Liver (tissue), 9 donors: Measurements from ENCODE around the gene PRAMEF1. TPM values are rescaled to one million over a fixed set of nuclear protein-coding genes. Genes with fewer than 3 reads are reported as not detected.

Experiments
- DNase-seq: peaks from one replicate; pipeline ENCODE4 v3.0.0-alpha.2; 2017; ENCODE audit warnings: low spot score
- H3K27ac ChIP-seq, 2 donors: one replicate each; pipeline ENCODE4 v1.7.0; 2013; ENCODE audit warnings: inconsistent platforms in 2 of 2, low read length in 2 of 2, control low read depth in 1 of 2, low read depth in 1 of 2, mild to moderate bottlenecking in 1 of 2
- H3K27me3 ChIP-seq, 4 donors: one replicate each; pipeline versions ENCODE4 v1.6.1 to v1.7.0; 2013; ENCODE audit warnings: low read length in 3 of 4, inconsistent platforms in 1 of 4, mild to moderate bottlenecking in 1 of 4, moderate library complexity in 1 of 4; ENCODE audit not compliant: control insufficient read depth in 4 of 4, insufficient read depth in 4 of 4
- H3K36me3 ChIP-seq, 4 donors: one replicate each; pipeline versions ENCODE4 v1.6.1 to v1.7.0; 2013; ENCODE audit warnings: low read length in 3 of 4, mild to moderate bottlenecking in 3 of 4, low read depth in 1 of 4, moderate library complexity in 1 of 4; ENCODE audit not compliant: control insufficient read depth in 4 of 4, insufficient read depth in 3 of 4
- H3K4me1 ChIP-seq, 4 donors: one replicate each; pipeline versions ENCODE4 v1.6.1 to v1.7.0; 2013; ENCODE audit warnings: low read length in 3 of 4, mild to moderate bottlenecking in 3 of 4, moderate library complexity in 1 of 4; ENCODE audit not compliant: control insufficient read depth in 4 of 4, insufficient read depth in 4 of 4
- H3K4me3 ChIP-seq, 3 donors: one replicate each; pipeline versions ENCODE4 v1.6.1 to v1.7.0; 2013; ENCODE audit warnings: low read length in 3 of 3, control low read depth in 1 of 3, low read depth in 1 of 3, mild to moderate bottlenecking in 1 of 3
- H3K9ac ChIP-seq, 2 donors: one replicate each; pipeline ENCODE4 v1.7.0; 2013; ENCODE audit warnings: low read length in 2 of 2, mild to moderate bottlenecking in 2 of 2, moderate library complexity in 2 of 2, control low read depth in 1 of 2, low read depth in 1 of 2
- H3K9me3 ChIP-seq, 4 donors: one replicate each; pipeline versions ENCODE4 v1.6.1 to v1.7.0; 2013; ENCODE audit warnings: low read length in 3 of 4; ENCODE audit not compliant: control insufficient read depth in 4 of 4
- EGR1 ChIP-seq, 2 donors: IDR thresholded peaks; 2 replicates each; pipeline ENCODE4 v1.6.1; 2016 to 2018; ENCODE audit warnings: antibody characterized with exemption in 2 of 2, low read depth in 2 of 2
- FOXA1 ChIP-seq: IDR thresholded peaks from 2 replicates; pipeline ENCODE4 v1.6.1; 2016; ENCODE audit warnings: antibody characterized with exemption
- FOXA2 ChIP-seq: IDR thresholded peaks from 2 replicates; pipeline ENCODE4 v1.6.1; 2016; ENCODE audit warnings: antibody characterized with exemption
- GABPA ChIP-seq, 2 donors: IDR thresholded peaks in 1 of 2; conservative IDR thresholded peaks in 1 of 2; 2 replicates each; pipeline ENCODE4 v1.6.1; 2016; ENCODE audit warnings: antibody characterized with exemption in 2 of 2, mild to moderate bottlenecking in 1 of 2, moderate library complexity in 1 of 2
- HNF4A ChIP-seq, 2 donors: conservative IDR thresholded peaks; 2 replicates each; pipeline ENCODE4 v1.6.1; 2016; ENCODE audit warnings: antibody characterized with exemption in 2 of 2, mild to moderate bottlenecking in 2 of 2
- HNF4G ChIP-seq: IDR thresholded peaks from 2 replicates; pipeline ENCODE4 v1.6.1; 2016; ENCODE audit warnings: antibody characterized with exemption
- JUND ChIP-seq, 2 donors: IDR thresholded peaks; 2 replicates each; pipeline ENCODE4 v1.6.1; 2016; ENCODE audit warnings: antibody characterized with exemption in 2 of 2
- NR2F2 ChIP-seq: IDR thresholded peaks from 2 replicates; pipeline ENCODE4 v1.6.1; 2016; ENCODE audit warnings: antibody characterized with exemption
- RAD21 ChIP-seq, 2 donors: IDR thresholded peaks; 2 replicates each; pipeline ENCODE4 v1.6.1; 2016; ENCODE audit warnings: antibody characterized with exemption in 2 of 2, mild to moderate bottlenecking in 2 of 2
- RXRA ChIP-seq, 2 donors: IDR thresholded peaks; 2 replicates each; pipeline ENCODE4 v1.6.1; 2017 to 2018; ENCODE audit warnings: antibody characterized with exemption in 2 of 2, mild to moderate bottlenecking in 1 of 2
- TAF1 ChIP-seq: conservative IDR thresholded peaks from 2 replicates; pipeline ENCODE4 v1.6.1; 2016; ENCODE audit warnings: antibody characterized with exemption, mild to moderate bottlenecking
- YY1 ChIP-seq: IDR thresholded peaks from 2 replicates; pipeline ENCODE4 v1.6.1; 2016; ENCODE audit warnings: antibody characterized with exemption, mild to moderate bottlenecking
- ZBTB33 ChIP-seq: IDR thresholded peaks from 2 replicates; pipeline ENCODE4 v1.6.1; 2016; ENCODE audit warnings: antibody characterized with exemption
- WGBS: extraction: QIAGEN DNeasy Blood & Tissue Kit; methylation state at CpG from one replicate; pipeline ENCODE4 v1.1.7; 2013; 5-methylcytosine and 5-hydroxymethylcytosine counted together
- polyA plus RNA-seq, 2 donors: library from polyadenylated mRNA; stranded (reverse) in 1 of 2; unstranded in 1 of 2; fragments of 200-250 nt in 1 of 2; fragments of >200 nt in 1 of 2; fragmentation: Nextera tagmentation in 1 of 2; extraction: Ambion mirVana in 1 of 2; gene quantifications; one replicate each; pipeline versions ENCODE4 v1.2.1 to v1.2.3, GENCODE V29; 2013 to 2015
- total RNA-seq, 2 donors: library from RNA; depleted of rRNA; stranded (reverse); fragments of >200 nt; gene quantifications; one replicate each; pipeline ENCODE4 v1.2.3, GENCODE V29; 2014
- TF ChIP-seq, protein P1 (sequence below): IDR thresholded peaks from 2 replicates; pipeline ENCODE4 v1.6.1; 2016; ENCODE audit warnings: antibody characterized with exemption
- TF ChIP-seq, protein P2 (sequence below): fragments of 150-350 bp; IDR thresholded peaks from 2 replicates; pipeline ENCODE4 v1.5.1; 2017; ENCODE audit warnings: improper control_type of control experiment, low read depth, low read length; ENCODE audit not compliant: missing input control
- donor health status: healthy.
- donor health status: healthy.
- donor health status: healthy.
- donor health status: healthy.
- donor health status: healthy.

The PRAMEF1 gene
- total and polyA plus RNA-seq, 4 donors, result not detected

- WGBS, result 61% methylated on average over 5 of the region's 5 CpGs
- no peak for DNase-seq
- H3K36me3 ChIP-seq, result no peaks in the 10 kb centered on the region
- no peak overlapping the region for H3K27ac ChIP-seq
- TF ChIP-seq JUND (IDR thresholded peaks at IDR 0.05) (no peak), NR2F2 (no peak), TAF1 (no peak), RAD21 (IDR thresholded peaks at IDR 0.05) (no peak), FOXA2 (no peak), FOXA1 (no peak)
- no peak overlapping the region for H3K9ac ChIP-seq
- H3K27me3 ChIP-seq, result peaks cover 0 to 8% (median 0%) of the 10 kb centered on the region in 4 donors
- H3K9me3 ChIP-seq, result no peaks in the 10 kb centered on the region
- no peak overlapping the region for H3K4me3 ChIP-seq
- H3K4me1 ChIP-seq, result no peaks in the 10 kb centered on the region
These were observed 20.0 kb upstream of the PRAMEF1 start for GRCh38 chr1:12771186-12771585.

GRCh38 chr1:12772520-12772919, 18.7 kb upstream of the PRAMEF1 start:
- Histone ChIP-seq H3K9me3 (no peaks in the 10 kb centered on the region), H3K4me3 (no peak overlapping the region), H3K36me3 (no peaks in the 10 kb centered on the region), H3K4me1 (no peaks in the 10 kb centered on the region), H3K27ac (no peak overlapping the region), H3K27me3 (peaks cover 0 to 8% (median 0%) of the 10 kb centered on the region in 4 donors), H3K9ac (no peak overlapping the region)
- DNase-seq, result no peak
- WGBS, result 85% methylated on average over 5 of the region's 5 CpGs
- TF ChIP-seq, protein P1, sequence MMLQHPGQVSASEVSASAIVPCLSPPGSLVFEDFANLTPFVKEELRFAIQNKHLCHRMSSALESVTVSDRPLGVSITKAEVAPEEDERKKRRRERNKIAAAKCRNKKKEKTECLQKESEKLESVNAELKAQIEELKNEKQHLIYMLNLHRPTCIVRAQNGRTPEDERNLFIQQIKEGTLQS, result no peak

DNA sequence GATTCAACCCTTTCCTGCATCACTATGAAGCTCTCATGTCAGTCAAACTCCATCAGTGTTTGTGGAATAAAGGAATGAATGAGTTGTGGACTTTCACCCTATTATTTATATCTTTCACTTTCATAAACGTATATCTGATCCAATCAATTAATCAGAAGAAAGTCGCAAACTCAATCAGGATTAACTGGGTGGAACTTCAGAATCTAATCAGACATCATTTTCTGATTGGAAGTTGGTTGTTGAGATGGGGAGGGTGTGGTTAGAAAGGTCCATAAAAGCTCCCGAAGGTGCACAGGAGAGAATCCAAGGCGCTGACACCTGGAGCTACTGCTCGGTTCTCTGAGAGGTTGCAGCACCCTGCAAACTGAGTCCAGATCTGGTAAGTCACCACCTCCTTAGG, 17.8 kb upstream of the PRAMEF1 start, which contains the start of gene PRAMEF12:
PRAMEF12 (plus strand) TSS at position 301 of the 400 bp plus-strand sequence. CDS start 1,130 bp downstream, outside the sequence.
- no peak within 1 kb of the TSS for H3K9ac ChIP-seq
- no peak within 1 kb of the TSS for H3K4me3 ChIP-seq
- TF ChIP-seq FOXA2, result no peak
- no peak for TF ChIP-seq JUND (IDR thresholded peaks at IDR 0.05)
- TF ChIP-seq EGR1 (IDR thresholded peaks at IDR 0.05; ENCODE audit: low read depth in 2 of 2), result no peak
- TF ChIP-seq RXRA (IDR thresholded peaks at IDR 0.05), result no peak
- no peaks in the 10 kb centered on the region for H3K4me1 ChIP-seq
- H3K9me3 ChIP-seq, result no peaks in the 10 kb centered on the region
- peaks cover 0 to 8% (median 0%) of the 10 kb centered on the region in 4 donors for H3K27me3 ChIP-seq
- no peak within 1 kb of the TSS for H3K27ac ChIP-seq
- 73% methylated on average over 5 of the region's 5 CpGs for WGBS
- H3K36me3 ChIP-seq, result no peaks in the 10 kb centered on the region
- no peak for DNase-seq

GRCh38 chr1:12774801-12775345, 16.3 kb upstream of the PRAMEF1 start:
- H3K9ac ChIP-seq, result no peak overlapping the region
- TF ChIP-seq EGR1 (IDR thresholded peaks at IDR 0.05; ENCODE audit: low read depth in 2 of 2) (no peak), HNF4G (no peak), FOXA1 (no peak), NR2F2 (no peak), FOXA2 (no peak), ZBTB33 (no peak), RAD21 (IDR thresholded peaks at IDR 0.05) (no peak), GABPA (IDR thresholded peaks at IDR 0.05 in 1 of 2, conservative IDR thresholded peaks at IDR 0.05 in 1 of 2) (no peak), JUND (IDR thresholded peaks at IDR 0.05) (no peak), YY1 (no peak), HNF4A (conservative IDR thresholded peaks at IDR 0.05) (no peak), TAF1 (no peak)
- TF ChIP-seq, protein P2, sequence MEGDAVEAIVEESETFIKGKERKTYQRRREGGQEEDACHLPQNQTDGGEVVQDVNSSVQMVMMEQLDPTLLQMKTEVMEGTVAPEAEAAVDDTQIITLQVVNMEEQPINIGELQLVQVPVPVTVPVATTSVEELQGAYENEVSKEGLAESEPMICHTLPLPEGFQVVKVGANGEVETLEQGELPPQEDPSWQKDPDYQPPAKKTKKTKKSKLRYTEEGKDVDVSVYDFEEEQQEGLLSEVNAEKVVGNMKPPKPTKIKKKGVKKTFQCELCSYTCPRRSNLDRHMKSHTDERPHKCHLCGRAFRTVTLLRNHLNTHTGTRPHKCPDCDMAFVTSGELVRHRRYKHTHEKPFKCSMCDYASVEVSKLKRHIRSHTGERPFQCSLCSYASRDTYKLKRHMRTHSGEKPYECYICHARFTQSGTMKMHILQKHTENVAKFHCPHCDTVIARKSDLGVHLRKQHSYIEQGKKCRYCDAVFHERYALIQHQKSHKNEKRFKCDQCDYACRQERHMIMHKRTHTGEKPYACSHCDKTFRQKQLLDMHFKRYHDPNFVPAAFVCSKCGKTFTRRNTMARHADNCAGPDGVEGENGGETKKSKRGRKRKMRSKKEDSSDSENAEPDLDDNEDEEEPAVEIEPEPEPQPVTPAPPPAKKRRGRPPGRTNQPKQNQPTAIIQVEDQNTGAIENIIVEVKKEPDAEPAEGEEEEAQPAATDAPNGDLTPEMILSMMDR, result no peak
- TF ChIP-seq, protein P1, result no peak
- DNase-seq, result no peak
- no peaks in the 10 kb centered on the region for H3K36me3 ChIP-seq
- H3K9me3 ChIP-seq, result no peaks in the 10 kb centered on the region
- no peak overlapping the region for H3K27ac ChIP-seq
- peaks cover 0 to 3% (median 0%) of the 10 kb centered on the region in 4 donors for H3K27me3 ChIP-seq
- 85% methylated on average over 5 of the region's 5 CpGs for WGBS
- no peak overlapping the region for H3K4me3 ChIP-seq
- no peaks in the 10 kb centered on the region for H3K4me1 ChIP-seq
